GM12872 (cell line): ENCODE data around the gene ALKBH7.

Experiments used
- TF ChIP-seq, protein P1 (sequence below): IDR thresholded peaks from 3 replicates; pipeline ENCODE4 v1.5.1; 2011; ENCODE audit warnings: low read depth, mild to moderate bottlenecking, low read length, moderate library complexity; ENCODE audit not compliant: insufficient read depth

Gene ALKBH7

DNA sequence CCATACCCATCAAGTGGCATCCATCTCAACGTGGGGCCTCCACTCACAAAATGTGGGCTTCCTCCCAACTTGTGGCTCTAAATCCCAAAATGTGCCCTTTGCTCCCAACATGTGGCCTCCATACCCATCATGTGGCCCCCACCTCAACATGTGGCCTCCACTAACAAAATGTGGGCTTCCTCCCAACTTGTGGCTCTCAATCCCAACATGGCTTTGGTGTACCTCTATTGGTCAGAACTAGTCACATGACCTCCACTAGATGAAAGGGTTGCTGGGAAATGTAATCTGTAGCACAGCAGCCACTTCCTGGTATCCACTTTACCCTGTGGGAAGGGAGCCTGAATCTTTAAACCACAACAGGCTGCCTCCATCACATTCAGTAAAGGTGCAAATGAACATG is 29.1 kb upstream of the ALKBH7 start:
- TF ChIP-seq, protein P1, sequence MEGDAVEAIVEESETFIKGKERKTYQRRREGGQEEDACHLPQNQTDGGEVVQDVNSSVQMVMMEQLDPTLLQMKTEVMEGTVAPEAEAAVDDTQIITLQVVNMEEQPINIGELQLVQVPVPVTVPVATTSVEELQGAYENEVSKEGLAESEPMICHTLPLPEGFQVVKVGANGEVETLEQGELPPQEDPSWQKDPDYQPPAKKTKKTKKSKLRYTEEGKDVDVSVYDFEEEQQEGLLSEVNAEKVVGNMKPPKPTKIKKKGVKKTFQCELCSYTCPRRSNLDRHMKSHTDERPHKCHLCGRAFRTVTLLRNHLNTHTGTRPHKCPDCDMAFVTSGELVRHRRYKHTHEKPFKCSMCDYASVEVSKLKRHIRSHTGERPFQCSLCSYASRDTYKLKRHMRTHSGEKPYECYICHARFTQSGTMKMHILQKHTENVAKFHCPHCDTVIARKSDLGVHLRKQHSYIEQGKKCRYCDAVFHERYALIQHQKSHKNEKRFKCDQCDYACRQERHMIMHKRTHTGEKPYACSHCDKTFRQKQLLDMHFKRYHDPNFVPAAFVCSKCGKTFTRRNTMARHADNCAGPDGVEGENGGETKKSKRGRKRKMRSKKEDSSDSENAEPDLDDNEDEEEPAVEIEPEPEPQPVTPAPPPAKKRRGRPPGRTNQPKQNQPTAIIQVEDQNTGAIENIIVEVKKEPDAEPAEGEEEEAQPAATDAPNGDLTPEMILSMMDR: no peak

DNA sequence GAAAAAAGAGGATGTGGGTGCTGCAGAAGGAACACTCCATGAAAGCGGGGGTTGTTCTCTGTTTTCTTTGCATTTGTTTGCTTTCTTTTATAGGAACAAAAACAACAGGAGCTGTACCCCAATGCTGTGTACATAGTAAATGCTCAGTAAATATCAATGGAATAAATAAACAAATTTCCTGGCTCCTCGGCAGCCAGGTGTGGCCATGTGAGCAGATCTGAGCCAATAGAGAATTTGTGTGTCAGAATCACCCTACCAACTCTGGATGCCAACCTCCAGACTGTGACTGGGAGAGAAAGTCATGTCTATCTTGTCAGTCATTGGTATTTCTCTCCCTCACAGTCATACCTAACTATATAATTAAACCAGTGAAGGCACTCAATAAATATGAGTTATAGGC is 21.9 kb upstream of the ALKBH7 start:
- TF ChIP-seq, protein P1: no peak

DNA sequence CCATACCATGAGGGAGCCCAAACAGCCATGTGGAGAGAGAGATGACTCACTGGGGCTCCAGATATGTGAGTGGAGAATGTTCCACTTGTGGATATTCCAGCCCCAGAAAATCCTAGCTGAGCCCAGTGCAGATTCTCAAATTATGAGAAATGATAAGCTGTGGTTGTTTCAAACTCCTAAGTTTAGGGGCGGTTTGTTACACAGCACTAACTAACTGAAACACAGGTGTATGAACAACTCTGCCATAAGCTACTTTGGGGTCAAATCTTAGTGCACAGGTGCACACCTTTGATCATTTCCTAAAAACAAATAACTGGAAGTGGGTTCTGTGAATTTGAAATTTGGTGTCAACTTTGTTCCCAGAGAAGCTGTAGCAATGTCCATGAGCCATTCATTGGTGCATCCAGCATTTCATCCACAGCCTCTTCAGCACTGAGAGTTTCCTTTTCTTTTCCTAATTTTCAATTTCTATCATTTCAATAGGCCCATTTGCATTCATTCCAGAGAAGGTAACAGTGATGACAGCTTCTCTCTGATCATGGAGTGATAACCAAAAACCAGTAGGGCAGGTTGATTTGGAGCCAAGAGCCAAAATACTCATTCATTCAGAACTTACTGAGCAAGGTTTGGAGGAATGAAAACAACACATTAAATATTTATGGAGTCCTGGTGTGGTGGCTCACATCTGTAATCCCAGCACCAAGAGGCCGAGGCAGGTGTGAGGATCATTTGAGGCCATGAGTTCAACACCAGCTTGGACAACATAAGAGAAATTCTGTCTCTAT is 20.0 kb upstream of the ALKBH7 start:
- TF ChIP-seq, protein P1: no peak

DNA sequence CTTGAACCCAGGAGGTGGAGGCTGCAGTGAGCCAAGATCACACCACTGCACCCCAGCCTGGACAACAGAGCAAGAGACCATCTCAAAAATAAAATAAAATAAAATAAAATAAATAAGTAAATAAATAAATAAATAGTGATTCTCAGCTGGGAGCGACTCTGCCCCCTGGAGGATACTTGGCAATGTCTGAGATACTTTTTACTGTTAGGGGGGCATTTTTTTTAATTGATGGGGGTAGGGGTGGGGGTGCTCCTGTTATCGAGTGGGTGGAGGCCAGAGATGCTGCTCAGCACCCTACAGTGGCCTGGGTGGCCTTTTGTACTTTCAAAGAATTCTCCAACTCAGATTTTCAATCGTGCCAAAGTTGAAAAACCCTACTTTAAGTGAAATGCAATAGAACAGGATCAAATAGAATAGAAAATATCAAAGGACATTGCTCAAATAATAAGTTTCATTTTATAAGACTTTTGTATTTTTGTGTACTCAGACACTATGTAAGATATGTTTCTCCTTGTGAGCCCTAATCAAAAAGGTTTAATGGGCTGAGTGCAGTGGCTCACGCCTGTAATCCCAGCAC is 18.4 kb upstream of the ALKBH7 start:
- TF ChIP-seq, protein P1: peak; percentile 25; the same call in 1 of the 3 replicates

DNA sequence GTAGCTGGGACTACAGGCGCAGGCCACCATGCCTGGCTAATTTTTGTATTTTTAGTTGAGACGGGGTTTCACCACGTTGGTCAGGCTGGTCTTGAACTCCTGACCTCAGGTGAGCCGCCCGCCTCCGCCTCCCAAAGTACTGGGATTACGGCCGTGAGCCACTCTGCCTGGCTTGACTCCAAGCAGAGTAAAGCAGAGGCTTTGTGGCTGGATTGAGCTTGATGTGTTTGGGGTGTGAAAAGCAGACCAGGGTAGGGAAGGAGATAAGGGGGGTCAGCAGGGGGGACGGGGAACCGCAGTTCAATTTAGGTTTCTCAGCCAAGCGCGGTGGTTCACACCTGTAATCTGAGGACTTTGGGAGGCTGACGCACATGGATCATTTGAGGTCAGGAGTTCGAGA is 15.4 kb upstream of the ALKBH7 start:
- TF ChIP-seq, protein P1: no peak

DNA sequence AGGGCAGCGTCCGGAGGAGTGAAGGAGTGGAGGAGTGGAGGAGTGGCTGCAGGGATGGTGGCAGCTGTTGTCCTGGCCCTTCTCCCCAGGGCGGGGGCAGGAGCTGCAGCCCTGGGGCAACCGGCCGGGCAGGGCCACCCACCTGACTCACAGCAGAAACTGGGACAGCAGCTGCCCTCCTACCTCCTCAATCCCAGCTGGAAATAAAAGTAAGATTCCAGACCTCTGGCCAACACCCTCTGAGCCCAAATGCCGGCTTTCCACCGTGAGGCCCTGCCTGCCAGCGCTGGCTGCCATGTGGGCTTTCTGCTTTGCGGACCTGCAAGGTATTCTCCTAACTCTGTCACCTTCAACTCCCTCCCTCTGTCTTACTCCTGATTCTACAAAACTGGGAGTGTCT is 14.6 kb upstream of the ALKBH7 start:
- TF ChIP-seq, protein P1: no peak

DNA sequence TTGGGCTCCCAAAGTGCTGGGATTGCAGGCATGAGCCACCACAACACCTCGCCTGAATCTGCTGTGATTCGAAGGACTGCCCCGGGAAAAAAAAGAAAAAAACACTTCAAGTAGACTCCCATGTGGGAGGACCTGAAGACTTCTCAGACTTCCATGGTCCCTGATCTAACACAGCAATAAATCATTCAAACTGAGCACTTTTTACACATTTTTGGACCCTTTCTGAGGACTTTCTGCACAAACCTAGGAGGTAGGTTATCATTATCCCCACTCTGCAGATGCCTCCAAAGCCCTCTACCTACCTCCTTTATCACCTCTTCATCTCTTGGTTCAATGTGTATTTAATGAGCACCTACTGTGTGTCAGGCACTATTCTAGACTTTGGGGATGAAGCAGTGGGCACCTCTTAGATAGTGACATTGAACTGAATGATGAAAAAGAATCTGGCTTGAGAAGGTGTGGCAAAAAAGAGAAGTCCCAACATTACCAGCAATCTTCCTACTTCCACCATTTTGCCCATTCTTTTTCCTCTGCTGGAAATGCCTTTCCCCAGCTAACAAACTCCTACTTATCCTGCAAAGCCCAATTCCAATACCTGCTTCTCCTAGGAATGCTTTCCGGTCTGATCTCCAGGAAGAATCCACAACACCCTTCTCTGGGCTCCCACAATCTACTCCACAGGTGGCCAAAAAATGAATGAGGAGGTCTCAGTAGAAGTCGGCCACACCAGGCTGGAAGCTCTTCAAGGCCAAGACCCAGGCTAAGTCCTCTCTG is 12.8 kb upstream of the ALKBH7 start:
- TF ChIP-seq, protein P1: no peak
